ENCODE data around the gene PLCB1. TPM values are rescaled to one million over a fixed set of nuclear protein-coding genes. Genes with fewer than 3 reads are reported as not detected.

Gene PLCB1
- total and polyA plus RNA-seq, 2 donors (not counting 3 experiments of a cell fraction or from before 2014, with no cell fraction given), result 10.2 to 53.4 TPM

DNA sequence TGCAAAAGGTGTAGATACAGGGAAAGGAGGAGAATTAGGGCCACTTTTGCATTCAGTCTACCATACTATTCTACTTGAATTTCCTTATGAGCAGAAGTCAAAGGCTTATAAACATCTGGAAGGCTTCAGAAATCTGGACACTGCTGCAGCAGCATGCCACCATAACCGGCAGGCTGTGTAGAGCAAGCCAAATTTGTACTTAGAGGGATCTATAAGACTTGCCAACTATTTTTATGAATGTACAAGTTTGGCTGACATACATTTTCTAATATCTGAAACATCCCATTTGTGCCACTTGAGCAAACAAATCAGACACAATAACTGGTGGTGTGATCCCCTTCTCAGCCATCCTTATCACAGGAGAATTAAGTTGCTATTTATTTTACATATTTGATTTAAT lies 14.0 kb upstream of the PLCB1 start:
- DNase-seq (ENCODE audit: low read depth, low spot score), result no peak
- H3K4me3 ChIP-seq (replicated peaks in 1 of 3; ENCODE audit: insufficient read depth in 1 of 3, low read depth in 1 of 3, low read length in 3 of 3), result no peak overlapping the region
- TF ChIP-seq MYC (IDR thresholded peaks at IDR 0.05; ENCODE audit: low read depth, low read length) (no peak), JUN (IDR thresholded peaks at IDR 0.05; ENCODE audit: borderline replicate concordance, insufficient read depth, insufficient read length, low read depth) (no peak), EZH2 (IDR thresholded peaks at IDR 0.05; ENCODE audit: borderline replicate concordance, low read depth, low read length, severe bottlenecking) (no peak), FOS (IDR thresholded peaks at IDR 0.05; ENCODE audit: borderline replicate concordance, insufficient read depth, low read length) (no peak), POLR2A (IDR thresholded peaks at IDR 0.05; ENCODE audit: low read depth, low read length) (no peak), POLR2AphosphoS5 (IDR thresholded peaks at IDR 0.05; ENCODE audit: insufficient read depth, low read depth, low read length) (no peak), GATA2 (IDR thresholded peaks at IDR 0.05; ENCODE audit: insufficient read depth, insufficient read length, low read depth, low read length) (no peak)
- TF ChIP-seq, protein P1, sequence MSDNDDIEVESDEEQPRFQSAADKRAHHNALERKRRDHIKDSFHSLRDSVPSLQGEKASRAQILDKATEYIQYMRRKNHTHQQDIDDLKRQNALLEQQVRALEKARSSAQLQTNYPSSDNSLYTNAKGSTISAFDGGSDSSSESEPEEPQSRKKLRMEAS (IDR thresholded peaks at IDR 0.05; ENCODE audit: insufficient read depth, insufficient read length), result no peak
- TF ChIP-seq, protein P2, sequence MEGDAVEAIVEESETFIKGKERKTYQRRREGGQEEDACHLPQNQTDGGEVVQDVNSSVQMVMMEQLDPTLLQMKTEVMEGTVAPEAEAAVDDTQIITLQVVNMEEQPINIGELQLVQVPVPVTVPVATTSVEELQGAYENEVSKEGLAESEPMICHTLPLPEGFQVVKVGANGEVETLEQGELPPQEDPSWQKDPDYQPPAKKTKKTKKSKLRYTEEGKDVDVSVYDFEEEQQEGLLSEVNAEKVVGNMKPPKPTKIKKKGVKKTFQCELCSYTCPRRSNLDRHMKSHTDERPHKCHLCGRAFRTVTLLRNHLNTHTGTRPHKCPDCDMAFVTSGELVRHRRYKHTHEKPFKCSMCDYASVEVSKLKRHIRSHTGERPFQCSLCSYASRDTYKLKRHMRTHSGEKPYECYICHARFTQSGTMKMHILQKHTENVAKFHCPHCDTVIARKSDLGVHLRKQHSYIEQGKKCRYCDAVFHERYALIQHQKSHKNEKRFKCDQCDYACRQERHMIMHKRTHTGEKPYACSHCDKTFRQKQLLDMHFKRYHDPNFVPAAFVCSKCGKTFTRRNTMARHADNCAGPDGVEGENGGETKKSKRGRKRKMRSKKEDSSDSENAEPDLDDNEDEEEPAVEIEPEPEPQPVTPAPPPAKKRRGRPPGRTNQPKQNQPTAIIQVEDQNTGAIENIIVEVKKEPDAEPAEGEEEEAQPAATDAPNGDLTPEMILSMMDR (IDR thresholded peaks at IDR 0.05; ENCODE audit: extremely low read depth in 1 of 2, insufficient read depth in 1 of 2, low read depth in 1 of 2, low read length in 2 of 2), result no peak
- H3K9ac ChIP-seq (replicated peaks; ENCODE audit: extremely low read depth, insufficient read depth, low read length), result no peak overlapping the region
- ChIA-PET POLR2A (no interaction called here), CTCF (interaction anchor here (1.0 kb wide), 1 partner anchor 75 kb away, joined by 3 read pairs; no protein-coding TSS in a partner anchor)
- no peak overlapping the region for H2AFZ ChIP-seq (ENCODE audit: low read depth, low read length)
- dilution Hi-C loops (cut with MboI; ENCODE audit: extremely low pct_ligation_motif_present, low sequenced_read_pairs) (no loop called here), intact Hi-C loops (cut with micrococcal nuclease) (no loop called here)
- H3K36me3 ChIP-seq (ENCODE audit: control insufficient read depth in 2 of 2, extremely low read depth in 1 of 2, insufficient read depth in 2 of 2, low read length in 2 of 2), result no peaks in the 10 kb centered on the region
- no peaks in the 10 kb centered on the region for H4K20me1 ChIP-seq (replicated peaks; ENCODE audit: control insufficient read depth, extremely low read depth, insufficient read depth, low read length)
- BruUV-seq (replicated peaks), result no TSS peak
- H3K4me1 ChIP-seq (ENCODE audit: control insufficient read depth, extremely low read depth, insufficient read depth, low read length), result peaks cover 17% of the 10 kb centered on the region
- H3K9me1 ChIP-seq (replicated peaks; ENCODE audit: control insufficient read depth, extremely low read depth, insufficient read depth, low read length), result no peaks in the 10 kb centered on the region
- no peaks in the 10 kb centered on the region for H3K9me3 ChIP-seq (replicated peaks; ENCODE audit: control insufficient read depth, insufficient read depth, low read length)
- no peak overlapping the region for H3K4me2 ChIP-seq (ENCODE audit: insufficient read depth, low read length)
- no peak for FAIRE-seq
- no peak overlapping the region for H3K27ac ChIP-seq (ENCODE audit: insufficient read depth, low read depth, low read length)
- no peaks in the 10 kb centered on the region for H3K27me3 ChIP-seq (ENCODE audit: control insufficient read depth in 2 of 2, insufficient read depth in 2 of 2, low read length in 2 of 2)
- H3K79me2 ChIP-seq (ENCODE audit: control insufficient read depth, insufficient read depth, low read length), result no peaks in the 10 kb centered on the region
